ENCODE data around the gene CD74. TPM values are rescaled to one million over a fixed set of nuclear protein-coding genes. Genes with fewer than 3 reads are reported as not detected.

Gene CD74
- total RNA-seq, 1 experiment from 2014 or later: 0.22 TPM

GRCh38 chr5:150392680-150393079, 20.0 kb downstream of the CD74 start:
- CTCF ChIA-PET: no interaction called here

GRCh38 chr5:150391986-150392385, 20.7 kb downstream of the CD74 start:
- no peak overlapping the region for H3K27ac ChIP-seq (ENCODE audit: low read length)
- ChIA-PET CTCF (no interaction called here), POLR2A (ENCODE audit: unreplicated experiment) (no interaction called here)
- ATAC-seq (no peak), DNase-seq (no peak)
- H3K9ac ChIP-seq (ENCODE audit: low read length): no peak overlapping the region
- H3K4me3 ChIP-seq (ENCODE audit: low read length): no peak overlapping the region
- TF ChIP-seq CTCF (conservative IDR thresholded peaks at IDR 0.05; ENCODE audit: low read depth, low read length): no peak
- no peak for TF ChIP-seq EZH2 (IDR thresholded peaks at IDR 0.05; ENCODE audit: low read length, unreplicated experiment)
- no peak for TF ChIP-seq EZH2phosphoT487 (IDR thresholded peaks at IDR 0.05; ENCODE audit: borderline replicate concordance, low read length)
- peaks cover 80% of the 10 kb centered on the region for H3K36me3 ChIP-seq (ENCODE audit: low read depth, low read length)
- H2AFZ ChIP-seq (ENCODE audit: low read length): no peak overlapping the region
- BruUV-seq (replicated peaks): no TSS peak
- H3K27me3 ChIP-seq (ENCODE audit: low read length): no peaks in the 10 kb centered on the region
- H3F3A ChIP-seq (ENCODE audit: low read length, unreplicated experiment): no peaks in the 10 kb centered on the region
- no peaks in the 10 kb centered on the region for H3K4me1 ChIP-seq (ENCODE audit: insufficient read depth, low read length)
- intact Hi-C loops (cut with micrococcal nuclease): no loop called here
- H3K9me2 ChIP-seq (replicated peaks; ENCODE audit: low read length): no peaks in the 10 kb centered on the region
- no peaks in the 10 kb centered on the region for H4K20me1 ChIP-seq (ENCODE audit: low read length)
- H3K9me3 ChIP-seq (ENCODE audit: low read length): no peaks in the 10 kb centered on the region
- H3K4me2 ChIP-seq (ENCODE audit: low read length): no peak overlapping the region
- no peaks in the 10 kb centered on the region for H3K79me2 ChIP-seq (ENCODE audit: low read length)

More at GRCh38 chr5:150392680-150393079, 20.0 kb downstream of the CD74 start:
- peaks cover 80% of the 10 kb centered on the region for H3K36me3 ChIP-seq (ENCODE audit: low read depth, low read length)
- no peak overlapping the region for H3K27ac ChIP-seq (ENCODE audit: low read length)
- H3F3A ChIP-seq (ENCODE audit: low read length, unreplicated experiment): no peaks in the 10 kb centered on the region
- H3K79me2 ChIP-seq (ENCODE audit: low read length): no peaks in the 10 kb centered on the region
- no peak overlapping the region for H2AFZ ChIP-seq (ENCODE audit: low read length)
- no peaks in the 10 kb centered on the region for H3K4me1 ChIP-seq (ENCODE audit: insufficient read depth, low read length)
- intact Hi-C loops (cut with micrococcal nuclease): no loop called here
- POLR2A ChIA-PET (ENCODE audit: unreplicated experiment): no interaction called here
- H3K9ac ChIP-seq (ENCODE audit: low read length): no peak overlapping the region
- H3K9me3 ChIP-seq (ENCODE audit: low read length): no peaks in the 10 kb centered on the region
- BruUV-seq (replicated peaks): no TSS peak
- DNase-seq: no peak
- no peak for ATAC-seq
- H3K9me2 ChIP-seq (replicated peaks; ENCODE audit: low read length): no peaks in the 10 kb centered on the region
- TF ChIP-seq EZH2phosphoT487 (IDR thresholded peaks at IDR 0.05; ENCODE audit: borderline replicate concordance, low read length) (no peak), CTCF (conservative IDR thresholded peaks at IDR 0.05; ENCODE audit: low read depth, low read length) (no peak), EZH2 (IDR thresholded peaks at IDR 0.05; ENCODE audit: low read length, unreplicated experiment) (no peak)
- no peak overlapping the region for H3K4me3 ChIP-seq (ENCODE audit: low read length)
- no peak overlapping the region for H3K4me2 ChIP-seq (ENCODE audit: low read length)
- no peaks in the 10 kb centered on the region for H3K27me3 ChIP-seq (ENCODE audit: low read length)
- no peaks in the 10 kb centered on the region for H4K20me1 ChIP-seq (ENCODE audit: low read length)

- no peak overlapping the region for H2AFZ ChIP-seq (ENCODE audit: low read length)
- intact Hi-C loops (cut with micrococcal nuclease): no loop called here
- H3K4me3 ChIP-seq (ENCODE audit: low read length): no peak overlapping the region
- no peaks in the 10 kb centered on the region for H3K9me2 ChIP-seq (replicated peaks; ENCODE audit: low read length)
- H3F3A ChIP-seq (ENCODE audit: low read length, unreplicated experiment): no peaks in the 10 kb centered on the region
- peaks cover 81% of the 10 kb centered on the region for H3K36me3 ChIP-seq (ENCODE audit: low read depth, low read length)
- no peak overlapping the region for H3K9ac ChIP-seq (ENCODE audit: low read length)
- no peaks in the 10 kb centered on the region for H3K27me3 ChIP-seq (ENCODE audit: low read length)
- no peaks in the 10 kb centered on the region for H3K9me3 ChIP-seq (ENCODE audit: low read length)
- ChIA-PET POLR2A (ENCODE audit: unreplicated experiment) (no interaction called here), CTCF (no interaction called here)
- H3K4me1 ChIP-seq (ENCODE audit: insufficient read depth, low read length): no peaks in the 10 kb centered on the region
- ATAC-seq: no peak
- TF ChIP-seq CTCF (conservative IDR thresholded peaks at IDR 0.05; ENCODE audit: low read depth, low read length) (no peak), EZH2phosphoT487 (IDR thresholded peaks at IDR 0.05; ENCODE audit: borderline replicate concordance, low read length) (no peak), EZH2 (IDR thresholded peaks at IDR 0.05; ENCODE audit: low read length, unreplicated experiment) (no peak)
- no peak overlapping the region for H3K27ac ChIP-seq (ENCODE audit: low read length)
- no peak for DNase-seq
- H3K79me2 ChIP-seq (ENCODE audit: low read length): no peaks in the 10 kb centered on the region
- H3K4me2 ChIP-seq (ENCODE audit: low read length): no peak overlapping the region
- BruUV-seq (replicated peaks): no TSS peak
- H4K20me1 ChIP-seq (ENCODE audit: low read length): no peaks in the 10 kb centered on the region
Observed at GRCh38 chr5:150391064-150391834, 21.5 kb downstream of the CD74 start.

Data from PC-3 (cell line).